Inflammatory macrophage treated with lipopolysaccharide for 4 hours (primary cell): Measurements from ENCODE around the gene BLOC1S1.

Experiments used
- DNase-seq: peaks from one replicate; pipeline ENCODE4 v3.0.0-alpha.2; 2020

Gene BLOC1S1

DNA sequence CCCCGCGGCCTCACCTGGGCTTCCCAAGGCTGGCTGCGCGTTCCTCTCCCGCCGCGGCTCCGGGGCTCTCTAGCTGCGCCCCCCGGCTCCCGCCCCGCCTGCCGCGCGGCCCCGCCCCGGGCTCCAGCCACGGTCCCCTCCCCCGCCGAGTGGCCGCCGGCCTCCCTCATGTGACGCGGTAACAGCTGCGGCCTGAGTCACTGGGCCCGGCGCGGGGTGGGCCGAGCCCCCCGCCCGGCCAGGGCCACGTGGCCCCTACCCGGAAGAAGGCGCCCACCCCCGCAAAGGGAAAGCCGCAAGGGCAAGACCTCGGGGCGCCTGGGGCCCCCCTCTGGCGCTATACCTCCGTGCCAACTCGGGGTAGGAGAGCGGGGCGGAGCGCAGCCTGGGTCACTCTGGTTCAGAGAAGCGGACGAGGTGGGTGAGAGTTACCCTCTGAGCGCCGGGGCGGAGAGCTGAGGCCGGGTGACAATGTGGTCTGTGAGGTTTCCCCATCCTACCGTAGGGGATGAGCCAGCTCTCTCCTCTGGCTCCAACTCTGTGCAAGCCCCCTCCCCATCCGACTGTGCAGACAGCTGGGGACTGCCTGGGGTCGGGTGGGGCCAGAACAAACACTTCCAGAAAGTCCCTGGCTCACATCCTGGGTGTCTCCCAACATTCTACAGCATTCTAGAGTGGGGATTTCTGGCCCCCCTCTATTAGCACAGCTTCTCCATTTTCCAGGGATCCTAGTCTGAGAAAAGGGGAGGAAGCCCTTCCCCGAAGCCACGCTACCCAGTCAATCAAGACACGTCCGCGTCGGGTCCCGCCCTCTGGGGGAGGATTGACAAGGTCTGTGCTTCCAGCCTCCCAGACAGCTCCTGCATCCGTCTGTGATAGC lies 13.3 kb downstream of the BLOC1S1 start, which contains the start of gene CD63:
TSS of gene CD63 (minus strand) at position 71 of the 880 bp plus-strand sequence. CDS start 668 bp downstream, outside the sequence.
- DNase-seq = peak; percentile 94

DNA sequence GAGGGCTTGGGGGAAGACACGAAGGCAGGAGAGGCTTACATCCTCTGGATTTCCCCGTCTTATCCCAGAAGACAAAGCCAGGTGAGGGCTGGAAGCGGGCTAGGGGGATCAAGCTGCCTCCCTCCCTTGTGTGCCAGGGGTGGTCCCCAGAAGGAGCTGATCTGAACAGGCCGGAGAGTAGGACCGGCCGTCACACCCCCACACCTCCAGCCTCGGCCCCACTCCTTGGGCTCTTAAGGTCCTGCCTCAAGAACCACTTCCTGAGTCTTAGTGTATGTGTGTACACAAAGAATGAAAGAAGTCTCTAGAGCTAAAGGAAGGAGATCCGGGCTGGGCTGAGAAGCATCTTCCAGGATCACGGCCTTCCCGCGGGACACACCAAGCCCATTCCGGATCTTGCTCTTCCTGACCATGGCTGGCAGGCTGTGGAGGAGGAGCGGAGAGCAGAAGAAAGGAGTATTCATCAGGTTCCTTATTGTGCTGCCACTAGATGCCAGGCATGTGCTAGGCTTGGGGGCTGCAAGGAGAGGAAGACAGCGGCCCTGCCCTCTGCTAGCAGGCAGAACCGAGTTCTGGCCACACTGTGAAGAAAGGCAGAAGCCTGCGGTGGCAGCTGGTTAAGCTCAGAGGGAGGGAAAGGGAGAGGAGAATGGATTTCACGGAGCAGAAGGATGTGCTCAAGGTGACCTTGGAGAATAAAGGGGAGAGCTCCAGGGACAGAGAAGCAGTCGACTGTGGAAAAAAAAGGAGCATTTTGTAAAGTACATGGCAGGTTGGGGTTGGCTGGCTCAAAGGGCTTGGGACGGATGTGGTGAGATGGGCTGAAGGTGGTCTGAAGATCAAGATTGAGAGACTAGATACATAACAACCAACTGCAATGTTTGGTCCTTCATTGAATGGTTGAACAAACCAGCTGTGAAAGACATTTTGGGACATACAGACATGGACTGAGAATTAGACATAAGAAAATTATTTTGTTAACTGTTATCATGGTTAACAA lies 14.3 kb downstream of the BLOC1S1 start:
- peak; percentile 65 for DNase-seq

DNA sequence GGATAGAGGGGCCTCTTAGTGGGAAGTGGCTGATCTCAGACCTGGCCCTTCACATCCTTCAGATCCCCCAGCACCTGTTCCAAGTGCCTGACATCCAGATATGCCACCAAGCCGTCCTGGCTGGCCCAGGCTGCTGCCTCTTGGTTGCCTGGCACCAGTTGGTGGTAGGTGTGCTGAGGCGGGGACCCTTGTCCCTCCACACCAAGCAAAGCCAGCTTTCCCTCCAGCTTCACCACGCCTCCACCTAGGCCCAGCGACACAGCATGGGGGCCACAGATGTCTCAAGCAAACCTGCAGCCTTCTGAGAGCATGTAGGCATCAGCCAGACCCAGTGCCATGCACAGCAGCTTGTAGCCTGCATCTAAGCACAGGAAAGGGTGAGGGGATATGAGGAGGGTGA lies 16.4 kb downstream of the BLOC1S1 start:
- DNase-seq = no peak

DNA sequence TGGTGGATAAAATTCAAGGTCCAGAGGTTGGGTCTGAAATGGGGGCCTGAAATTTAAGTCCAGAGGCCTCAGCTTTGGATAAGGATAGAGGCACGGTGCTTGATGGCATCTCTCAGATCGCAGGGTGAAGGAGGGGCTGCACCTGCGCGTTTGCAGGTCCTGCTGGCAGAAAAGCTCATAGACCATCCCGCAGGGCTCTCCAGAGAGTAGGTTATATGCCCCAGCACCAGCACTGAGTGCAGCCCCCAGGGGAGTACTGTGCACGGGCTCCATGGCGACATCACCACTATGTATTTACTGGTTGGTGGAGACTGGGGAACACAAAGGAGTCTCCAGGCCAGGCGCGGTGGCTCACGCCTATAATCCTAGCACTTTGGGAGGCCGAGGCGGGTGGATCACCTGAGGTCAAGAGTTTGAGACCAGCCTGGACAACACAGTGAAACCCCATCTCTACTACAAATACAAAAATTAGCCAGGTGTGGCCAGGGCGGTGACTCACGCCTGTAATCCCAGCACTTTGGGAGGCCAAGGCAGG lies 17.2 kb downstream of the BLOC1S1 start:
- no peak for DNase-seq

DNA sequence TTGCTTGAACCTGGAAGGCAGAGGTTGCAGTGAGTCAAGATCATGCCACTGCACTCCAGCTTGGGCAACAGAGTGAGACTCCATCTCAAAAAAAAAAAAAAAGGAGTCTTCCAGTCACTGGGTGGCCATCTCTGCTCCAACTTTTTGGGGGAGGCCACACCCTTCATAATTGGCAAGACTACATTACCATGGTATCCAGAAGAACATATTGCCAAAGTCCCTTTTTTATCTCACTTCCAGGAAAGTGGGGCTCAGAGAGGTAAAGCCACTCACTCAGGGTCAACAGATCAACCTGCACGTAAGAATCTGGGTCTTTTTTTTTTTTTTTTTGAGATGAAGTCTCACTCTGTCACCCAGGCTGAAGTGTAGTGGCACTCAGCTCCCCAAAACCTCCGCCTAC lies 18.0 kb downstream of the BLOC1S1 start:
- no peak for DNase-seq

DNA sequence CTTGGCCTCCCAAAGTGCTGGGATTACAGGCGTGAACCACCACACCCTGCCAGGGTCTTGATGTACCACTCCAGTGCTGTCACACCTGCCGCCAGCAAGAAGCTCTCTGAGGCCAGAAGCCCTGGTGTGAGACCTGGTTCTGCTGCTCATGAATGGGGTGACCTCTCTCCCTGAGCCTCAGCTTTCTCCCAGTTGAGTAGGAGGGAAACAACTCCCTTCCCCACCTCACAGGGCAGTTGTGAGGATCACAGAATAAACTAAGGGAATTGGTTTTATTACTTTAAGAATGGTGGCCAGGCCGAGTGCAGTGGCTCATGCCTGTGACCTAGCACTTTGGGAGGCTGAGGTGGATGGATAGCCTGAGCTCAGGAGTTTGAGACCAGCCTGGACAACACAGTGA lies 18.7 kb downstream of the BLOC1S1 start:
- DNase-seq = no peak

DNA sequence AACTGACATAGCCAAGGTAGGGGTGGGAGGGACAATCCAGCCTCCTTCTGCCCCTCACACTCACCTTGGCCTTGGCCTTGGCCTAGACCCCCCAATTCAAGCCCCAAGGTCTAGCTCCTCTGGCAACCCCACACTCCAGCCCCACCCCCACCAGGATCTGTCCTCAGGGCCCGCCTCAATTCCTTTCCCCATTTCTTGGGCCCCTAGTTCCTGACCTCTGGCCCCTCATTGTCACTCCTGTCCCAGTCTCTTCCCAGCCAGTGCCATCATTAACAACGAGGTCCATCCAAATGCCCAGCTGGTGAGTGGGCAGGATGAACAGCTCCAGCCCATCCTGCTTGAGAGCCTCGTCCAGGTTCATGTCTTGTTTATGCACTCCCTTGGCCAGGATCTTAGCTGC lies 20.2 kb downstream of the BLOC1S1 start:
- DNase-seq = no peak

DNA sequence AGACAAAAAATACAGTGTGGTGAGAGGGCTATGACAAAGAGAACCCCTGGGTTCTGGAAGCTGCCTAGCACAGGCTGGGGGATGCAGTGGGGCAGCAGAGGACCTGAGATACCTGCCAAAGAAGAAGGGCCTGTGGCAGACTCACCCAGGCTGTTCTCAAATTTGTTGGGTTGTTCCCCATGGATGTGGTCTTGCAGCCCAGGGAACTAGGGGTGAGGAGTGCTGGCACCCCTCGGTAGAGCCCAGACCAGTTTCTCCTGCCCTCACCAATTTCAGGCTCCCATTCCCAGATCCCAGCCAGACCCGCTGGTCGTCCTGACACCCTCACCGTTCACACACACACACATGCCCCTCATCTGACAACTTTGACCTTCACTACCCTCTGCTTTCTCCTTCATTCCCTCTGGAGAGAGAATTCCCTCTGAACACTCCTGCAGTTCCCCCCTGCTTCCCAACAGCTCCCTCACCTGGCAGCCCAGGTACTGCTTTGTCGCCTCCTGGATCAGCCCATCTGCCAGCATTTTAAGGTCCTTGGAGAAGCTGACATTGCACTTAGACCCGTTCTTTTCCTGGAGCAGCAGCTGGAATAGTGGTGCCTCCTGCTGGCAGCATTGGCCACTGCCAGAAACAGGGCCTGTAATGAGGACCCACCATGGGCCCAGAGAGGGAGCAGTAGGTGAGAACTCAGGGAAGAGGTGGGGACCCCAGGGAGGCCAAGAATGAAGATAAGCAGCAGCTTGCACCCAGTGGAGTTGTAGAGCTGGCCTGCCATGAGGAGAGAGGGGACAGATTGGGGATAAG lies 21.1 kb downstream of the BLOC1S1 start:
- peak; percentile 70 for DNase-seq

DNA sequence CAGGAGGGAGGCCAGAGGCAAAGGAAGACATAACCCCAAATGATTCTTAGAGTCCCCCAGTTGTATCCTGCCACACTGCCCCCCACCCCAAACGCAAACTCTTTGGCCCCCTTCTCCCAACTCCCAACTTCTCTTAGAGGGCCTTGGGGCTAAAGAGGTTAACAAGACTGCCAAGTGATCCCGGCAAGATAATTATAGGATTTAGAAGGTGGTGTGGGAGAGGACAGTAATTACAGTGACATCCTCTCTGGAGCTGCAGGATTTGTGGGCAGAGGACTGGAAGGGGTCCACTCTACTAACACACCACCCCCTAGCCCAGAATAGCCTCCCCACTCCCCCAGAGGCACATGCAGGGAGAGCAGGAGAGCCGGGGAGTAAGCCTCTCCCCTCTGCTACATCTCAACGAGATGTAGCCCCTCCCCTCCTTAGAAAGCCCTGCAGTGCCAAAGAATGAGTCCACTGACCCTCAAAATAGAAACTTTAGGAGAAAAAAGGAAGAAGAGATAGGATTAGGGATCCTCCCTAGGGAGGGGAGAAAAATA lies 21.8 kb downstream of the BLOC1S1 start:
- DNase-seq = no peak

DNA sequence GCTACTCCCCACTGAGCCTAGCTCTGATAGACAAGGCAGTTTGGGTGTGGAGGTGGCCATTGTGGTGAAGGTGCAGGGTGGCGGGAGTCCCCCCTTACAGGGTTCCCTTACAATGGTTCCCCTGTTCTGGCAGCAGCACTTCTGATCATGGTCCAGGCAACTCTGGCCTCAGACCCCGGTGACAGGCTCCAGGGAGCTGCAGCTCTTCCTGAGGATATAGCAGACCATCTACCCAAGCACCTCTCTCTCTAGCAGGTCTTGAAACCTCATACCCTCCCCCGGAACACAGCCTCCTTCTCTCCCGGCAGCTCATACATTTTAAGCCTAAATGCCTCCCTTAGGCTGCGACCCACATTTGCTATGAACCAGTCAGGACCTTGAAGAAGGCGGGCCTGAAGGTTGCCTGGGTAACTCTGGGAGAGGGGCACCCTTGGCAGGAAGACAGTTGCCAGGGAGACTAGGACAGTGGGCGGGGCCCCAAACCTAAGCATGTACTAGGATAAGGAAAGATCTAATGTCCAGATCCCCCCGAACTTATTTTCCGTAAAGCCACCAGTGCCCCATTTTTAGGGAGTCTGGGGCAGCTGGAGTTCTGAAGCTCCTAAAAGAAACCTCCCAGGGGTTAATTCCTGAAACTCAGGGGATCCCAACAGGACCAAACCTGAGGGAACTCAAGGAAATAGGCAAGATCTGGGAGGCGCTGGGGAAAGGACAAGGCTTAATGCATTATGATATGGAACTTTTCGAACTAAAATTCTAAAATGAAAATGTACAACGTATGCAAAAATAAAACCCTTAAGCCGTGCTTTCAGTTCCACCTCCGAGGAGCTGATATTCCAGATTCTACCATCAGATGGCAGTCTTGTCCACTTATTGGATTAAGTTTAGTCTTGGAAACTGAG lies 22.5 kb downstream of the BLOC1S1 start:
- DNase-seq = peak; percentile 88

DNA sequence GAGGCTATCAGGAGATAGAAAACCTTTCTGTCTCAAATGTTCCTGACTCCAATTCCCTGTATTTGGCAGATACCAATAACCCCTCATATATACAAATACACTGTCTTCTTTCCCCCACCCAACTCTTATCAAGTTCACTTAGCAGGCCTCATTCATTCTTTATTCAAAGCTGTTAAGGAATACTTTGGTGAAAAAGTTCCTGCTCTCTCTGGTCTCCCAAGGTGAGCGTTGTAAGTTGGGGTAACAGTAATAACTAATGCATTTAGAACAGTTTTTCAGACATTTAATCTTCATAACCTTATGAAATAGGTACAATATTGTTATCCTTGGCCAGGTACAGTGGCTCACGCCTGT lies 23.2 kb downstream of the BLOC1S1 start:
- no peak for DNase-seq

DNA sequence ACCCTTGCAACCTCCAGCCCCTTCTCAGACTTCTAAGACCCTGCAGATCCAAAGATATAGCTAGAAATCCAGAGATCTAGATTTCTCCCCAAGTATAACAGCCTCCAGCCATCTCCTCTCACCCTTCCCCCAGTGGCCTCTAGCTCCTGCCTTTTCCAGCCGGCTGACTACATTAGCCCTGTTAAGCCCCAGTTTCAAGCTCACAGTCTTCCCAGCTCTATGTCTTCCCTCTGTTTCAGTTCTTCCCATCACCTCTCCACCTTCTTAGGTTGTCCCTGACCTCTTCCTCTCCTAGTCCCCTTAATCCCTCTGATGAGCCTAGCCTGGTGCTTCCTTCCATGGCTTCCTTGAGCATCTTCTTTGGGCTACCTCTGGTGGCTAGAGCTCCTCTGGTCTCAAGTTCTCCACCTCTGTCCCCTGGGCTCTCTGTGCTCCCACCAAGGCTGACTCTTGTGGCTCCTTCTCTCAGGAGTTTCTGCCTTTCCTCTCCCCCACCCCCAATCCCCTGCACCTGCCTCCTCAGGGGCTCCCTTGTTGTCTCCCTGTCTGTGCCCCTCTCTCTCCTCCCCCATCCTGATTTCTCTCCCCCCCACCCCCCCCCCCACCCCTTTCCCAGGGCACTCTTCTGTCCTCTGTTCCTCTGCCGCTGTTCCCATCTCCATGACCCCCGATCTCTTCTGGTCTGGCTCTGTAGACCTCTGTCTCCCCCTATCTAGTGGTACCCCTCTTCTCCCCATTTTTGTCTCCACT lies 26.3 kb downstream of the BLOC1S1 start:
- no peak for DNase-seq

DNA sequence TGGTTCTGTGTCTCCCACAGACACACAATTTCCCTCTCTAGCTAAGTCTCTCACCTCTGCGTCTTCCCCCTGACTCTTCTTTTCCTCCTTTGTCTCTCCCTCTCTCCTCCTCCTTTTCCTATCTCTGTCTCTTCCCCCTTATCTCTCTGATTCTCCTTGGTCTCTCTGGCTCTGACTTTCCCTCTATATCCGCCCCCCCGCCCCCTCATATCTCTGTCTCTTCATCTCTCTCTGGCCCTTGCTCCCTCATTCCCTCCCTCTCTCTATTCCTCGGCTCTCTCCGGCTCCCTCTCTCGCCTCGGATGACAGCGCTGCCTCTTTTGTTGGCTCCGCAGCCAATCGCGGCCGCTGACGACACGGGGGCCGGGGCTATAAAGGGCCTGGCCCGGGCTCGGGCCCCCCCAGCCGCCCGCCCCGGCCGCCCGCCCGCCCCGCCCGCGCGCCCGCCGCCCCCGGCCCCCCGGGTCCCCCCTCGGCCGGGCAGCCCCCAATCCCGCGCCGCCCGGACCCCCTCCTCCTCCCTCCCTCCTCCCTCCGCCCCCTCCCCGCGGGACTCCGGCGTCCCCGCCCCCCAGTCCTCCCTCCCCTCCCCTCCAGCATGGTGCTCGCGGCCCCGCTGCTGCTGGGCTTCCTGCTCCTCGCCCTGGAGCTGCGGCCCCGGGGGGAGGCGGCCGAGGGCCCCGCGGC lies 27.0 kb downstream of the BLOC1S1 start, which contains the start of gene GDF11:
TSS of gene GDF11 (plus strand) at position 404 of the 687 bp plus-strand sequence. CDS start at position 599, 195 bp downstream.
- peak; percentile 20 for DNase-seq

DNA sequence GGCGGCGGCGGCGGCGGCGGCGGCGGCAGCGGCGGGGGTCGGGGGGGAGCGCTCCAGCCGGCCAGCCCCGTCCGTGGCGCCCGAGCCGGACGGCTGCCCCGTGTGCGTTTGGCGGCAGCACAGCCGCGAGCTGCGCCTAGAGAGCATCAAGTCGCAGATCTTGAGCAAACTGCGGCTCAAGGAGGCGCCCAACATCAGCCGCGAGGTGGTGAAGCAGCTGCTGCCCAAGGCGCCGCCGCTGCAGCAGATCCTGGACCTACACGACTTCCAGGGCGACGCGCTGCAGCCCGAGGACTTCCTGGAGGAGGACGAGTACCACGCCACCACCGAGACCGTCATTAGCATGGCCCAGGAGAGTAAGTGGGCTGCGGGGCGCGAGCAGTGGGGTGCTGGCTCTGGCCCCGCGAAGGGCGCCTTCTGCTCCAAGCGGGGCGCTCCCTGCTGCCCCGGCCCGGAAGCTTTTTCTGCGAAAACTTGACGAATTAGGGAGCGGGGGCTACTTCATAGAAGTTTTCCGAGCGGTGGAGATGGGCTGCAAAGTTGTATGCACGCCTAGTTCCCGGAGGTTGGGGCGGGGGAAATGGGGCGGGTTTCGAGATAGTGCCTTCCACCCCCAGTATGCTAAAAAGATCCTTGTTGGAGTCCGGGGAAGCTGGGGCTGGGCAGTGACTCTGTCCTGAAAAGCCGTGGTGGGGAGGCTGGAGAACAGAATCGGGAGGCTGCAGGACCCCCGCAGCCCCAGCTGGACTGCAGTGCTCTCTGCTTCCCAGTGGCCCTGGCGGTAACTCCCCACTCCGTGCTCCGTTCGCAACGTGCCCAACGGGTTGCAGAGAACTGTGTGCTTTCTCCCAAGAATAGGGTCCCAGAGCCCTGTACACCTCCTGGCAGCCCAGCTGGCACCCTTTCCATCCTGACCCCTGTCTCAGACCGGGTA lies 27.8 kb downstream of the BLOC1S1 start:
- DNase-seq = peak; percentile 58

DNA sequence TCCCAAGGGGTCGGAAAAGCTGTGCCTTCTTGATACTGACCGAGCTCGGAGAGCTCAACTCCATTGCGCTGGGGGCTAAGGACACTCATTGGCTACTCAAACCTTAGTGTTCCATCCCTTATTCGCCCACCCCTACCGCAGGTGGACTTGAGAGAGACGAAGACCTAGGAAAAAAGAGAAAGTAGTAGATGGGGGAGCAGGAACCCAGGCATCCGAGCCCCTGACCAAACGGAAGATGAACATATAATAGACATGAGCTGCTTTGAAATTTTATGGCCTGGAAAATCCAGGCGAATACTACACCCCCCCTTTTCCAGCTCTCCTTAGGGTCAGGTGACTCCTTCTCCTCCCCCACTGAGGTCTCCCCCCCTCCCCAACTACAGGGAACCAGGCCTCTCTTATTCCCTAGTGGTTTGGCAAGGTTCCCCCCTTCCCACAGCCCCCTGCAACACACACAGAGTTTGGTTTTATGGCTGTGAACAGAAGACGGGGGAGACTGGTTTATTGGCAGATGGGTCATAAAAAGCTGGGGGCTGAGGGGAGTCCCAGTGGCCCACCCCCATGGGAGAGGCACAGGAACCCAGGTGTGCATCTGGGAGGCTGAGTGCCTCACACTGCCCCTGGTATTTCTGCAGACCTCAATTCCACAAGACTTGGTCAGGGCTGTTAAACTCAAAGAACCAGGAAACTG lies 28.6 kb downstream of the BLOC1S1 start:
- DNase-seq = no peak

DNA sequence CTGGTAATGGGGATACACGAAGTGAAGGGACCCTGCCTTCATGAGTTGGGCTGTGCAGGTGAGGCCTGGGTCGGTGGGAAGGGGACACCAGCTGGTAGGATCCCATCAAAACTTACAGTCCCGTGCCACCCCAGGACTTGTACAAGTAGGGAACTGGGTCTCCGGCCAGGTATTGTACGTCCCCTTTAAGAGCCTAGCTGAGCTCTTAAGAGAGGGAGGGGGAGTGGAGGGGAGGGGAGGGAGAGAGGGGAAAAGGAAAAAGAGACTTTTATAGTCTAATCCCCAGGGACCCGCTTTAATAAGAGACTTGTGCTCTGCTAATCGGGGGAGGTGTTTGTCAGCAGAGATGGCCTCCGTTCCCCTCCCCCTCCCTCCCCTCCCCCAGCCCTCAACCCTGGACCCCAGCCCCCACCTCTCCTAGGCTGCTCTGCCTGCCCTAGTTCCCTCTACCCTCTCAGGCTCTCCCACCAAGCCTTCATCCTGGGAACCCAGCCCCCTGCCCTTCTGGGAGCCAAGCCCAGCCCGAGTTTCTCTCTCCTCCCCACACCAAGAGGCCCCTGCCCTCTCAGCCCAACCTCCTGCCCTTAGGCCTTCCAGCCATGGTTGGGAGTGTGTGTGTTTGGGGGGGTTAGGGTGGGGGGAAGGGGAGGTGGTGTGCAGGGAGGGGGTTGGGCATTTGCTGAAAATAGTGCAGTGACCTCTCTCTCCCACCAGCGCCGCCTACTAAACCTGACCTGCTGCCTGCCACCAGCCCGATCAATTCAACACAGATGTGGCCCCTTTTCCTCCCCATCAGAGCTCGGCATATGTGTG lies 29.7 kb downstream of the BLOC1S1 start:
- DNase-seq = no peak
